ENCODE measurements around the gene HJURP. TPM values are rescaled to one million over a fixed set of nuclear protein-coding genes. Genes with fewer than 3 reads are reported as not detected.

The HJURP gene
- total RNA-seq, 4 donors from 2014 or later: 0.27 to 0.45 (median 0.38) TPM; not detected in 1

DNA sequence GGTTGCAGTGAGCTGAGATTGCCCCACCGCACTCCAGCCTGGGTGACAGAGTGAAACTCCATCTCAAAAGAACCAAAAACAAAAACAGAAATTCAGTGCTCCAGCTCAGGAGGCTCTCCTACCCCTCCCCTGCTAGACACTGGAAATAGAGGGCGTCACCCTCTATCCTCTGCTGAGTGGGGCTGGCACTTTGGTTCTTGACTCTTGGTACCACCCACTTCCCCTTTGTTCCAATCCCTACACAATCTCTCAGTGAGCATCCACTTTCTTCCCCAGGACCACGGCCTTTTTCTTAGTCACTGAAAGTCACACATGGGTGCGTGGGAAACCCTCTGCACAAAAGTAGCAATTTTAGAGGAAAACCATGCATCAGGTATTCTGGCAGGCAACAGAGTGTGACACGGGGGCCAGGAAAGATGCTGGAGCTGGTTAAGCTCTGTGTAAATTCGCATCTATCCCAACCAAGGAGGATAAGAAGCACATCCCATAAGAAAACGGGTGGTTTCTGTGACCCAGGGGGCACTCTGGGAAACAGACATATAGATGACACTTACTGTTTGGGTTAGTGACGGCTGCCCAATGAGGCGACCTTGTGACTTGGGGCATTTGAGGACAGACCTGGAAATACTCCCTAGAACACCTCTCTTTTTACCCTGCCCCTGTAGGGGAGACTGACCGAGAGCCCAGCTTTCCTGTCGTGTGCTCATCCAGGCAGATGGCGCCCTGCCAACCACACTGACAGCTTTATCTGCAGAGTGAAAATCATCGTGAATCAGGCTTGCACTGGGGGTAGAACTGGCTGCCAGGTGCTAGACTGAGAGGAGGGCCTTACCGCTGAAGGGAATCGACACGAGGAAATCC, 7.7 kb downstream of the HJURP start:
- TF ChIP-seq, protein P1, sequence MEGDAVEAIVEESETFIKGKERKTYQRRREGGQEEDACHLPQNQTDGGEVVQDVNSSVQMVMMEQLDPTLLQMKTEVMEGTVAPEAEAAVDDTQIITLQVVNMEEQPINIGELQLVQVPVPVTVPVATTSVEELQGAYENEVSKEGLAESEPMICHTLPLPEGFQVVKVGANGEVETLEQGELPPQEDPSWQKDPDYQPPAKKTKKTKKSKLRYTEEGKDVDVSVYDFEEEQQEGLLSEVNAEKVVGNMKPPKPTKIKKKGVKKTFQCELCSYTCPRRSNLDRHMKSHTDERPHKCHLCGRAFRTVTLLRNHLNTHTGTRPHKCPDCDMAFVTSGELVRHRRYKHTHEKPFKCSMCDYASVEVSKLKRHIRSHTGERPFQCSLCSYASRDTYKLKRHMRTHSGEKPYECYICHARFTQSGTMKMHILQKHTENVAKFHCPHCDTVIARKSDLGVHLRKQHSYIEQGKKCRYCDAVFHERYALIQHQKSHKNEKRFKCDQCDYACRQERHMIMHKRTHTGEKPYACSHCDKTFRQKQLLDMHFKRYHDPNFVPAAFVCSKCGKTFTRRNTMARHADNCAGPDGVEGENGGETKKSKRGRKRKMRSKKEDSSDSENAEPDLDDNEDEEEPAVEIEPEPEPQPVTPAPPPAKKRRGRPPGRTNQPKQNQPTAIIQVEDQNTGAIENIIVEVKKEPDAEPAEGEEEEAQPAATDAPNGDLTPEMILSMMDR (IDR thresholded peaks at IDR 0.05): no peak
- TF ChIP-seq POLR2A (IDR thresholded peaks at IDR 0.05): no peak
- WGBS, 2 donors: 87 to 93% methylated on average over 16 of the region's 16 CpGs
- Histone ChIP-seq H3K36me3 (no peaks in the 10 kb centered on the region), H3K27ac (no peak overlapping the region), H3K27me3 (no peaks in the 10 kb centered on the region), H3K4me1 (no peaks in the 10 kb centered on the region), H3K9me3 (no peaks in the 10 kb centered on the region), H3K4me3 (replicated peaks in 1 of 3) (no peak overlapping the region)
- intact Hi-C loops (cut with DNase I): no loop called here
- no peak for DNase-seq

DNA sequence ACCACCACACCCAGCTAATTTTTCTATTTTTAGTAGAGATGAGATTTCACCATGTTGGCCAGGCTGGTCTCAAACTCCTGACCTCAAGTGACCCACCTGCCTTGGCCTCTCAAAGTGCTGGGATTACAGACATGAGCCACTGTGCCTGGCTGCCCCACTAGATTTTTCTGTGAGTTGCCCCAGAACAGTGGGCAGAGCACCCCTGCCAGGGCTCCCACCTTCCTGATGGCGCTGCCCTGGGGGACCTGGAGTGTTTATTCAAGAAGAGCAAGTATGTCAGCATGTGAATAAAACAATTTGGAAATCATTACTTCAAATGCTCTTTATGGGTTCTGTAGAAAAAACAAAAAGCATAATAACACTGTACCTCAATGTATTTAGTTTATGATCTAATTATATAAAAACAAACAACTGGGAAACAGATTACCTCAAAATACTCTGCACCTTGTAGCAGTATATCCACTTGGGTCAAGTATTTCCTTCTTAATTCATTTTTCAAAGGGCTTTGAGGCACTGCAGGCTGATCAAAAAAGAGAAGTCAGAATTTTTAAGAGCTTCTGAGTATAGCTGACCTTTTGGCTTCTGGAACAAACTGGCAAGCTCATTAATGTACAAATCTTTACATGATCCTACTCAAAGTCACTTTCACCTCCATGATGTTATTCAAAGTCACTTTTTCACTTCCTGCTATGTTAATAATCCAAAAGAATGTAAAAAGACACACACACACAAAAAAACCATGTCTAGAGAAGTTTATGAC, 8.9 kb downstream of the HJURP start:
- no peaks in the 10 kb centered on the region for H3K9me3 ChIP-seq
- no peak overlapping the region for H3K4me3 ChIP-seq (replicated peaks in 1 of 3)
- H3K4me1 ChIP-seq: no peaks in the 10 kb centered on the region
- no peaks in the 10 kb centered on the region for H3K36me3 ChIP-seq
- H3K27me3 ChIP-seq: no peaks in the 10 kb centered on the region
- TF ChIP-seq, protein P1 (IDR thresholded peaks at IDR 0.05): no peak
- TF ChIP-seq POLR2A (IDR thresholded peaks at IDR 0.05): no peak
- no peak overlapping the region for H3K27ac ChIP-seq
- intact Hi-C loops (cut with DNase I): no loop called here
- no peak for DNase-seq
- WGBS, 2 donors: 100% methylated on average over 1 of the region's 1 CpG

DNA sequence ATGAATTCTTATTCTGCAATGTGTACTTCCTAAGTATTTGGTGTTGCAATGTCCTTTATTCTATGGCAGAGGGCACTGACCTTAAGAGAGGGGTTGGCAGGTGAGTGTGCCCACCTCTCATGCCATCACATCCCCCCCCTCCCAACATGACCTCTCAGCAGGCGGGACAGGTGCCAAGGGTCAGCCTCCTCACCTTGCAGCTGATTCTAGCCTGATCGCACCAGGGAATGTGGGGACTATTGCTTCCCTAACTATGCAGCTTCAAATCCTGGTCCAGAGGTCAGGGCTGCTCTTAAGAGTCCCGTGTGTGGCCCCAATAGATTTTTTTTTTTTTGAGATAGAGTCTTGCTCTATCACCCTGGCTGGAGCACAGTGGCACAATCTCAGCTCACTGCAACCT, 9.5 kb downstream of the HJURP start:
- Histone ChIP-seq H3K36me3 (no peaks in the 10 kb centered on the region), H3K4me3 (replicated peaks in 1 of 3) (no peak overlapping the region), H3K9me3 (no peaks in the 10 kb centered on the region), H3K4me1 (no peaks in the 10 kb centered on the region), H3K27ac (no peak overlapping the region), H3K27me3 (no peaks in the 10 kb centered on the region)
- WGBS, 2 donors: 96 to 97% methylated on average over 3 of the region's 3 CpGs
- DNase-seq: no peak
- intact Hi-C loops (cut with DNase I): no loop called here
- TF ChIP-seq, protein P1 (IDR thresholded peaks at IDR 0.05): no peak
- TF ChIP-seq POLR2A (IDR thresholded peaks at IDR 0.05): no peak

DNA sequence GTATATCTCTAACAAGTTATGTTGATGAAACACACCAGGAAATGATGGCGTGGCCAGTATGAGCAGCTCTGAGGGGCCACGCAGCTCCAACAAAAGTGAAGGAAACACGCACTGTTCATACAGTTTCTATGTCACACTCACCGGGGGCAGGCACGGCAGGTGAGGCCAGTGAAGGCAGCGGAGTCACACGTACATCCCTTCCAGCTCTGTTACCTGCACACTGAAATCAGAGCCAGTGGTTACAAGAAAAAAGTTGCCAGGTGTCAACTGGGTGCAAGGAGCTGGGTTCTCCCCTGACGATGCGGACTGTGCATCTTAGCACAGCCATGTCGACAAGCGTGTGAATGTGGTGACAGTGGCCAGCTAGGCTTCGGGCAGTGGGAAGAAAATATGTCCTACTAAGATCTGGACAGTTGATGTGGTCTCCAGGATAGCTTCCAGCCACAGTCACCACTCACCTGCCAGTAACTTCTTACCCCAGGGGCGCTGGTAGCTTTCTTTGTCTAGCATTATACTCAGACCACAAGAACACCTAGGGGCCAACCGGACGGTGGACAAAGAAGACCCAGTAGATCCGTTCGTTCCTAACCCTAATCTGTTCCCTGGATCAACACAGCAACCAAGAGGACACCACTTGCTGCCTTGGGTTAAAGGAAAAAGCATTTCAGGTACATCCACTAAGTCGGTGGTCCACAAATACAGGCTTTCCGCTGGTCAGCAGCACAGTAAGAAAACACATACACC, 10.1 kb downstream of the HJURP start:
- no peak for DNase-seq
- no peaks in the 10 kb centered on the region for H3K27me3 ChIP-seq

More for the DNA sequence above, 10.1 kb downstream of the HJURP start:
- Histone ChIP-seq H3K4me3 (replicated peaks in 1 of 3) (no peak overlapping the region), H3K4me1 (no peaks in the 10 kb centered on the region), H3K9me3 (no peaks in the 10 kb centered on the region), H3K36me3 (no peaks in the 10 kb centered on the region), H3K27ac (no peak overlapping the region)
- intact Hi-C loops (cut with DNase I): no loop called here
- TF ChIP-seq POLR2A (IDR thresholded peaks at IDR 0.05): no peak
- TF ChIP-seq, protein P1 (IDR thresholded peaks at IDR 0.05): no peak
- 90 to 94% methylated on average over 19 of the region's 19 CpGs for WGBS, 2 donors
